ENCODE data around the gene ADD3.

ADD3 gene

DNA sequence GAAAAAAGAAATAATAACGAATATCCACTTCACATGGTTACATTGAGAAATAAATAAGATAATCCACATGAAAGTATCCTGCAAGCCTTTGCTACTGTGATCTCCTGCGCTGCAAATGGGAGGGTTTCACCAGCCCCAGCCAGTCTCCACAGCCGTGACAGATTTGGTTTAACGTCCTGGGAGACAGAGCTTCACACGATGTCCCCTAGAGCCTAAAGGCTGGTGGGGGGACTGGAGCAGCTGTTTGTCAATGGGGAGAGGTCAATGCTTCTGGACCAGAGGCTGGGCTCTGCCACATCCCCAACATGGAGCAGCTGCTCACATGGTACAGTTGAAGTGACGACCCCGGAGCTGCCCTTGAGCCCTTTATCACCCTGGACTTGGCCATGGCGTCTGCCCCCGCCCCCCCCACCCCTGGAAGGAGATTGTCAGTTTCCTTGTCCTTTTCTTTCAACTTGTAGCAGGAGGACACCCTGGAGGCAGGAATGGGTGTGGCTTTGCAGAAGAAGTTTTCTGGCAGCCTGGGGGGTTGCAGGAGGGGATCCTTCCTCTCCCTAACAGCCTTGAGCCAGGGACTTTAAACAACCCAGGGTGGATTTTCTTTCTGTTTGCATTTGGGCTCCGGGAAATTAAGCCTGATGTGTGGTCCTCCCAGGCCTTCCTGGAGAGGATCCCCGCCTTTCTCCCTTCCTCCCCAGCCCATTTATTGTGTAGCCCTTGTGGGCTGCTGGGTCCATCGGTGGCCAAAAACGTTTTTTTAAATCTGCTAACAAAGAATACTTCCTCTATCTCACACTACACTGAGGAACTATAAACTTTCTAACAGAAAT, 162.6 kb downstream of the ADD3 start (continued):
- TF ChIP-seq PRDM1 (tag by site-specific recombination; IDR thresholded peaks at IDR 0.05) (no peak), ZSCAN23 (tag by site-specific recombination; IDR thresholded peaks at IDR 0.05) (no peak), SP2 (tag by site-specific recombination; IDR thresholded peaks at IDR 0.05) (no peak), ZEB2 (tag by site-specific recombination; IDR thresholded peaks at IDR 0.05) (no peak)
- TF ChIP-seq, protein P1, sequence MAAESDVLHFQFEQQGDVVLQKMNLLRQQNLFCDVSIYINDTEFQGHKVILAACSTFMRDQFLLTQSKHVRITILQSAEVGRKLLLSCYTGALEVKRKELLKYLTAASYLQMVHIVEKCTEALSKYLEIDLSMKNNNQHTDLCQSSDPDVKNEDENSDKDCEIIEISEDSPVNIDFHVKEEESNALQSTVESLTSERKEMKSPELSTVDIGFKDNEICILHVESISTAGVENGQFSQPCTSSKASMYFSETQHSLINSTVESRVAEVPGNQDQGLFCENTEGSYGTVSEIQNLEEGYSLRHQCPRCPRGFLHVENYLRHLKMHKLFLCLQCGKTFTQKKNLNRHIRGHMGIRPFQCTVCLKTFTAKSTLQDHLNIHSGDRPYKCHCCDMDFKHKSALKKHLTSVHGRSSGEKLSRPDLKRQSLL (tag by site-specific recombination; IDR thresholded peaks at IDR 0.05), result no peak

DNA sequence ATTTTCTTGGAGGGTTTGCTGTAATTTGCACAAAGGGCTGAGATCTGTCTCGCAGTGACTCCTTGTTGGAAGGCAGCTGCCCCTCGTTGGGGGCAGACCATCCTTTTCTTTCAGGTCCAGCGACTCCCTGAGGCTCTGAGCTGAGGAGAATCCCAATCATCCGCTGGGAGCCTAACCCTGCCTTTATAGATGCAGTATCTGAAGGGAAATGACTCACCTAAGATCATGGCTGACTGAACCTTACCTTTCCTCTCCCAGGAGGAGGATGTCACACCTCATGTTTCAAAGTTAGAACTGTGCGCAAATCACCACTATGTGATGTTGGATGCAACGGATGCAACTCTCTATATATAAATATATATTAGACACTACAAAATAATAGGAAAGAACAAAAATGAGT, 163.2 kb downstream of the ADD3 start:
- Histone ChIP-seq H3K27ac (ENCODE audit: extremely low read depth, low read depth, low read length) (no peak overlapping the region), H3K4me3 (ENCODE audit: low read depth, low read length) (no peak overlapping the region), H3K9me3 (ENCODE audit: control insufficient read depth, insufficient read depth, low read depth, low read length) (no peaks in the 10 kb centered on the region), H3K36me3 (ENCODE audit: control insufficient read depth in 2 of 2, insufficient read depth in 1 of 2, low read length in 2 of 2) (no peaks in the 10 kb centered on the region), H3K4me1 (ENCODE audit: control insufficient read depth, insufficient read depth, low read length) (no peaks in the 10 kb centered on the region)
- TF ChIP-seq ZNF792 (tag by site-specific recombination; IDR thresholded peaks at IDR 0.05), result no peak
- no peak for TF ChIP-seq EGR2 (tag by site-specific recombination; IDR thresholded peaks at IDR 0.05; ENCODE audit: low read depth)
- TF ChIP-seq, protein P2, sequence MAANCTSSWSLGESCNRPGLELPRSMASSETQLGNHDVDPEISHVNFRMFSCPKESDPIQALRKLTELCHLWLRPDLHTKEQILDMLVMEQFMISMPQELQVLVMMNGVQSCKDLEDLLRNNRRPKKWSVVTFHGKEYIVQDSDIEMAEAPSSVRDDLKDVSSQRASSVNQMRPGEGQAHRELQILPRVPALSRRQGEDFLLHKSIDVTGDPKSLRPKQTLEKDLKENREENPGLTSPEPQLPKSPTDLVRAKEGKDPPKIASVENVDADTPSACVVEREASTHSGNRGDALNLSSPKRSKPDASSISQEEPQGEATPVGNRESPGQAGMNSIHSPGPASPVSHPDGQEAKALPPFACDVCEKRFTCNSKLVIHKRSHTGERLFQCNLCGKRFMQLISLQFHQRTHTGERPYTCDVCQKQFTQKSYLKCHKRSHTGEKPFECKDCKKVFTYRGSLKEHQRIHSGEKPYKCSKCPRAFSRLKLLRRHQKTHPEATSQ (tag by site-specific recombination; IDR thresholded peaks at IDR 0.05), result no peak
- TF ChIP-seq BCL11B (tag by site-specific recombination; IDR thresholded peaks at IDR 0.05; ENCODE audit: low read depth), result no peak
- ChIA-PET POLR2A (no interaction called here), CTCF (no interaction called here)

DNA sequence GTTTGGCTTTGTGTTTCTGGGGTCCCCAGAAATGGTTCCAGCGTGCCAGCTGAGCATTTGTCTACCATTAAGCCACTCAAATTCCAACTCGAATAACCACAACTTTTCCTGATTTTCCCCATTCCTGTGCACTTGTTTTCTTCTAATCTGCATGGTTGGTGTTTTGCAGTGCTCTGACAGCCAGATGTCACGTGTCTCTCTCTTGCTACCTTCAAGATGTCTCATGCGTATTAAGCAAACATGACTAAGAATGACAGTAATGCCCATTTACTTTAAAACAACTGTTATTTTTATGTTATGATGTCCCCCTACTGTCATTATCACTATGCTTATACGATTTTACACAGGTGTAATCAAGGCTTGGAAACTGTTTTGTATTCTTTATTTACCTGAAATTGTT, 164.4 kb downstream of the ADD3 start:
- POLR2A ChIA-PET, result interaction anchor here (0.7 kb wide), 1 partner anchor 165 kb away, joined by 4 read pairs; no protein-coding TSS in a partner anchor
- TF ChIP-seq ZNF274 (IDR thresholded peaks at IDR 0.05; ENCODE audit: low read length) (no peak), ZNF274 (tag by site-specific recombination; IDR thresholded peaks at IDR 0.05; ENCODE audit: borderline replicate concordance) (no peak), ZNF510 (tag by site-specific recombination; IDR thresholded peaks at IDR 0.05; ENCODE audit: insufficient replicate concordance) (no peak), EGR2 (tag by site-specific recombination; IDR thresholded peaks at IDR 0.05; ENCODE audit: low read depth) (no peak), ZNF266 (tag by site-specific recombination; IDR thresholded peaks at IDR 0.05; ENCODE audit: low read depth) (no peak), ZNF426 (tag by site-specific recombination; IDR thresholded peaks at IDR 0.05) (no peak), ZBTB48 (tag by site-specific recombination; IDR thresholded peaks at IDR 0.05) (no peak), ZNF324 (tag by site-specific recombination; IDR thresholded peaks at IDR 0.05) (no peak), ZNF747 (tag by site-specific recombination; IDR thresholded peaks at IDR 0.05) (no peak), YY2 (tag by site-specific recombination; IDR thresholded peaks at IDR 0.05) (no peak), ZNF629 (tag by site-specific recombination; IDR thresholded peaks at IDR 0.05) (no peak), MZF1 (tag by site-specific recombination; IDR thresholded peaks at IDR 0.05; ENCODE audit: borderline replicate concordance) (no peak), ZNF366 (tag by site-specific recombination; conservative IDR thresholded peaks at IDR 0.05) (no peak)
- TF ChIP-seq, protein P3, sequence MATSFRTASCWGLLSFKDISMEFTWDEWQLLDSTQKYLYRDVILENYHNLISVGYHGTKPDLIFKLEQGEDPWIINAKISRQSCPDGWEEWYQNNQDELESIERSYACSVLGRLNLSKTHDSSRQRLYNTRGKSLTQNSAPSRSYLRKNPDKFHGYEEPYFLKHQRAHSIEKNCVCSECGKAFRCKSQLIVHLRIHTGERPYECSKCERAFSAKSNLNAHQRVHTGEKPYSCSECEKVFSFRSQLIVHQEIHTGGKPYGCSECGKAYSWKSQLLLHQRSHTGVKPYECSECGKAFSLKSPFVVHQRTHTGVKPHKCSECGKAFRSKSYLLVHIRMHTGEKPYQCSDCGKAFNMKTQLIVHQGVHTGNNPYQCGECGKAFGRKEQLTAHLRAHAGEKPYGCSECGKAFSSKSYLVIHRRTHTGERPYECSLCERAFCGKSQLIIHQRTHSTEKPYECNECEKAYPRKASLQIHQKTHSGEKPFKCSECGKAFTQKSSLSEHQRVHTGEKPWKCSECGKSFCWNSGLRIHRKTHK (tag by site-specific recombination; IDR thresholded peaks at IDR 0.05), result no peak
- TF ChIP-seq, protein P4, sequence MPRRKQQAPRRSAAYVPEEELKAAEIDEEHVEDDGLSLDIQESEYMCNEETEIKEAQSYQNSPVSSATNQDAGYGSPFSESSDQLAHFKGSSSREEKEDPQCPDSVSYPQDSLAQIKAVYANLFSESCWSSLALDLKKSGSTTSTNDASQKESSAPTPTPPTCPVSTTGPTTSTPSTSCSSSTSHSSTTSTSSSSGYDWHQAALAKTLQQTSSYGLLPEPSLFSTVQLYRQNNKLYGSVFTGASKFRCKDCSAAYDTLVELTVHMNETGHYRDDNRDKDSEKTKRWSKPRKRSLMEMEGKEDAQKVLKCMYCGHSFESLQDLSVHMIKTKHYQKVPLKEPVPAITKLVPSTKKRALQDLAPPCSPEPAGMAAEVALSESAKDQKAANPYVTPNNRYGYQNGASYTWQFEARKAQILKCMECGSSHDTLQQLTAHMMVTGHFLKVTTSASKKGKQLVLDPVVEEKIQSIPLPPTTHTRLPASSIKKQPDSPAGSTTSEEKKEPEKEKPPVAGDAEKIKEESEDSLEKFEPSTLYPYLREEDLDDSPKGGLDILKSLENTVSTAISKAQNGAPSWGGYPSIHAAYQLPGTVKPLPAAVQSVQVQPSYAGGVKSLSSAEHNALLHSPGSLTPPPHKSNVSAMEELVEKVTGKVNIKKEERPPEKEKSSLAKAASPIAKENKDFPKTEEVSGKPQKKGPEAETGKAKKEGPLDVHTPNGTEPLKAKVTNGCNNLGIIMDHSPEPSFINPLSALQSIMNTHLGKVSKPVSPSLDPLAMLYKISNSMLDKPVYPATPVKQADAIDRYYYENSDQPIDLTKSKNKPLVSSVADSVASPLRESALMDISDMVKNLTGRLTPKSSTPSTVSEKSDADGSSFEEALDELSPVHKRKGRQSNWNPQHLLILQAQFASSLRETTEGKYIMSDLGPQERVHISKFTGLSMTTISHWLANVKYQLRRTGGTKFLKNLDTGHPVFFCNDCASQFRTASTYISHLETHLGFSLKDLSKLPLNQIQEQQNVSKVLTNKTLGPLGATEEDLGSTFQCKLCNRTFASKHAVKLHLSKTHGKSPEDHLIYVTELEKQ (tag by site-specific recombination; IDR thresholded peaks at IDR 0.05; ENCODE audit: borderline replicate concordance), result no peak
- TF ChIP-seq, protein P5, sequence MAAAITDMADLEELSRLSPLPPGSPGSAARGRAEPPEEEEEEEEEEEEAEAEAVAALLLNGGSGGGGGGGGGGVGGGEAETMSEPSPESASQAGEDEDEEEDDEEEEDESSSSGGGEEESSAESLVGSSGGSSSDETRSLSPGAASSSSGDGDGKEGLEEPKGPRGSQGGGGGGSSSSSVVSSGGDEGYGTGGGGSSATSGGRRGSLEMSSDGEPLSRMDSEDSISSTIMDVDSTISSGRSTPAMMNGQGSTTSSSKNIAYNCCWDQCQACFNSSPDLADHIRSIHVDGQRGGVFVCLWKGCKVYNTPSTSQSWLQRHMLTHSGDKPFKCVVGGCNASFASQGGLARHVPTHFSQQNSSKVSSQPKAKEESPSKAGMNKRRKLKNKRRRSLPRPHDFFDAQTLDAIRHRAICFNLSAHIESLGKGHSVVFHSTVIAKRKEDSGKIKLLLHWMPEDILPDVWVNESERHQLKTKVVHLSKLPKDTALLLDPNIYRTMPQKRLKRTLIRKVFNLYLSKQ (tag by site-specific recombination; IDR thresholded peaks at IDR 0.05; ENCODE audit: borderline replicate concordance), result no peak

More for the DNA sequence above, 164.4 kb downstream of the ADD3 start:
- no peak overlapping the region for H3K27ac ChIP-seq (ENCODE audit: extremely low read depth, low read depth, low read length)
- no peak overlapping the region for H3K4me3 ChIP-seq (ENCODE audit: low read depth, low read length)
- no peaks in the 10 kb centered on the region for H3K36me3 ChIP-seq (ENCODE audit: control insufficient read depth in 2 of 2, insufficient read depth in 1 of 2, low read length in 2 of 2)
- H3K9me3 ChIP-seq (ENCODE audit: control insufficient read depth, insufficient read depth, low read depth, low read length), result no peaks in the 10 kb centered on the region
- CTCF ChIA-PET, result interaction anchor here (0.9 kb wide), 1 partner anchor 18 kb away, joined by 3 read pairs; no protein-coding TSS in a partner anchor
- H3K4me1 ChIP-seq (ENCODE audit: control insufficient read depth, insufficient read depth, low read length), result no peaks in the 10 kb centered on the region

Measured in HEK293 (cell line).